Measurements from ENCODE around the gene ZNF284.

ZNF284 gene

GRCh38 chr19:44111910-44112463 is 40.0 kb downstream of the ZNF284 start:
- H3K4me1 ChIP-seq (ENCODE audit: insufficient read depth, low read length), result peaks cover 33% of the 10 kb centered on the region

GRCh38 chr19:44112802-44113137 is 40.8 kb downstream of the ZNF284 start:
- Histone ChIP-seq H3K36me3 (ENCODE audit: insufficient read depth, low read length) (peaks cover 30% of the 10 kb centered on the region), H3K27me3 (ENCODE audit: insufficient read depth, low read length, poor library complexity) (no peaks in the 10 kb centered on the region), H3K4me1 (ENCODE audit: insufficient read depth, low read length) (peaks cover 33% of the 10 kb centered on the region), H3K79me2 (ENCODE audit: insufficient read depth, low read length) (peaks cover 17% of the 10 kb centered on the region), H3K9me3 (ENCODE audit: insufficient read depth, low read length, severe bottlenecking) (peaks cover 2% of the 10 kb centered on the region), H3K4me2 (ENCODE audit: insufficient read depth, low read length) (peak overlapping the region; percentile 90), H2AFZ (ENCODE audit: low read depth, low read length) (peak overlapping the region; percentile 99), H3K4me3 (ENCODE audit: low read depth in 1 of 2, low read length in 2 of 2) (peak overlapping the region; percentile 91 to 95), H3K9ac (ENCODE audit: low read depth, low read length) (peak overlapping the region; percentile 63), H3K27ac (ENCODE audit: low read length) (peak overlapping the region; percentile 78), H4K20me1 (ENCODE audit: insufficient read depth, low read length) (no peaks in the 10 kb centered on the region)
- no peak for TF ChIP-seq CTCF (IDR thresholded peaks at IDR 0.05; ENCODE audit: borderline replicate concordance, extremely low read depth, low read length, poor library complexity, severe bottlenecking)
- TF ChIP-seq EZH2 (IDR thresholded peaks at IDR 0.05; ENCODE audit: borderline replicate concordance, low read depth, low read length, severe bottlenecking), result no peak
- no peak for ATAC-seq (ENCODE audit: insufficient read depth, low read depth)
- DNase-seq, result no peak

More at GRCh38 chr19:44111910-44112463, 40.0 kb downstream of the ZNF284 start:
- Histone ChIP-seq H3K36me3 (ENCODE audit: insufficient read depth, low read length) (peaks cover 33% of the 10 kb centered on the region), H3K27me3 (ENCODE audit: insufficient read depth, low read length, poor library complexity) (no peaks in the 10 kb centered on the region), H3K4me3 (ENCODE audit: low read depth in 1 of 2, low read length in 2 of 2) (peak overlapping the region; percentile 91 to 95; a peak in 3 of 4 replicates), H4K20me1 (ENCODE audit: insufficient read depth, low read length) (no peaks in the 10 kb centered on the region), H3K4me2 (ENCODE audit: insufficient read depth, low read length) (peak overlapping the region; percentile 90), H3K27ac (ENCODE audit: low read length) (no peak overlapping the region), H3K9me3 (ENCODE audit: insufficient read depth, low read length, severe bottlenecking) (peaks cover 9% of the 10 kb centered on the region), H3K9ac (ENCODE audit: low read depth, low read length) (no peak overlapping the region), H3K79me2 (ENCODE audit: insufficient read depth, low read length) (peaks cover 17% of the 10 kb centered on the region), H2AFZ (ENCODE audit: low read depth, low read length) (no peak overlapping the region)
- TF ChIP-seq CTCF (IDR thresholded peaks at IDR 0.05; ENCODE audit: borderline replicate concordance, extremely low read depth, low read length, poor library complexity, severe bottlenecking) (no peak), EZH2 (IDR thresholded peaks at IDR 0.05; ENCODE audit: borderline replicate concordance, low read depth, low read length, severe bottlenecking) (no peak)
- no peak for ATAC-seq (ENCODE audit: insufficient read depth, low read depth)
- DNase-seq, result no peak

- Histone ChIP-seq H3K4me1 (ENCODE audit: insufficient read depth, low read length) (peaks cover 33% of the 10 kb centered on the region), H4K20me1 (ENCODE audit: insufficient read depth, low read length) (no peaks in the 10 kb centered on the region), H2AFZ (ENCODE audit: low read depth, low read length) (peak within 1 kb of the TSS; percentile 99), H3K4me2 (ENCODE audit: insufficient read depth, low read length) (peak within 1 kb of the TSS; percentile 90), H3K79me2 (ENCODE audit: insufficient read depth, low read length) (peaks cover 17% of the 10 kb centered on the region), H3K9me3 (ENCODE audit: insufficient read depth, low read length, severe bottlenecking) (no peaks in the 10 kb centered on the region), H3K27ac (ENCODE audit: low read length) (peak within 1 kb of the TSS; percentile 78), H3K36me3 (ENCODE audit: insufficient read depth, low read length) (peaks cover 28% of the 10 kb centered on the region), H3K4me3 (ENCODE audit: low read depth in 1 of 2, low read length in 2 of 2) (peak within 1 kb of the TSS; percentile 91 to 95), H3K9ac (ENCODE audit: low read depth, low read length) (peak within 1 kb of the TSS; percentile 63), H3K27me3 (ENCODE audit: insufficient read depth, low read length, poor library complexity) (no peaks in the 10 kb centered on the region)
- DNase-seq (peak; percentile 93), ATAC-seq (ENCODE audit: insufficient read depth, low read depth) (peak; percentile 97)
- TF ChIP-seq EZH2 (IDR thresholded peaks at IDR 0.05; ENCODE audit: borderline replicate concordance, low read depth, low read length, severe bottlenecking) (no peak), CTCF (IDR thresholded peaks at IDR 0.05; ENCODE audit: borderline replicate concordance, extremely low read depth, low read length, poor library complexity, severe bottlenecking) (no peak)
Measured at GRCh38 chr19:44113138-44113783, 41.3 kb downstream of the ZNF284 start, which contains the start of gene ZNF225. Gene ZNF225 (plus strand): TSS chr19:44113399. CDS start chr19:44115828, 2,429 bp downstream.

Data from DND-41 (cell line).